Measurements from ENCODE around the gene OIT3. TPM values are rescaled to one million over a fixed set of nuclear protein-coding genes. Genes with fewer than 3 reads are reported as not detected.

Gene OIT3
- total RNA-seq, 2 donors from 2014 or later: not detected

DNA sequence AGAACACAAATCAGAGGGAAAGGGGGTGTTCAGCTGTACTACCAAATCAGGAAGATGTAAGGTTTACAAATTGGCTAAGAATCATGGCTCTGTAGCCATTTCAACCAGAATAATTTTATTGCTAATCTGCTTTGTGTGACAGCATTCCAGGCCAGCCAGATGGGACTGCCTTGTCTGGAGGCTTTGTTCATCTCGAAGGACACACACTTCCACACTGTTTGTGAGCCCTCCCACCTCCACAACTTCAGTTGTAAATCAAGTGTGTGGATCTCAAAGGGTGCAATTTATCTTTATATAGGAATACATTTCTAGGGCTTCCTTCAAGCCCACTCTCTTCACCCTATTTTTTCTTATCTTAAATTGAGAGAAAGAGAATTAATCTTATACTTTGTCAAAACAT lies 6.9 kb upstream of the OIT3 start:
- intact Hi-C loops (cut with DNase I): no loop called here
- WGBS: 24% methylated on average over 1 of the region's 1 CpG
- Histone ChIP-seq H3K27ac (no peak overlapping the region), H3K4me3 (no peak overlapping the region), H3K36me3 (no peaks in the 10 kb centered on the region), H3K4me1 (replicated peaks) (no peaks in the 10 kb centered on the region), H3K27me3 (replicated peaks; ENCODE audit: insufficient read depth) (no peaks in the 10 kb centered on the region), H3K9me3 (no peaks in the 10 kb centered on the region)
- TF ChIP-seq POLR2A (IDR thresholded peaks at IDR 0.05) (no peak), POLR2AphosphoS5 (IDR thresholded peaks at IDR 0.05) (no peak)
- TF ChIP-seq, protein P1, sequence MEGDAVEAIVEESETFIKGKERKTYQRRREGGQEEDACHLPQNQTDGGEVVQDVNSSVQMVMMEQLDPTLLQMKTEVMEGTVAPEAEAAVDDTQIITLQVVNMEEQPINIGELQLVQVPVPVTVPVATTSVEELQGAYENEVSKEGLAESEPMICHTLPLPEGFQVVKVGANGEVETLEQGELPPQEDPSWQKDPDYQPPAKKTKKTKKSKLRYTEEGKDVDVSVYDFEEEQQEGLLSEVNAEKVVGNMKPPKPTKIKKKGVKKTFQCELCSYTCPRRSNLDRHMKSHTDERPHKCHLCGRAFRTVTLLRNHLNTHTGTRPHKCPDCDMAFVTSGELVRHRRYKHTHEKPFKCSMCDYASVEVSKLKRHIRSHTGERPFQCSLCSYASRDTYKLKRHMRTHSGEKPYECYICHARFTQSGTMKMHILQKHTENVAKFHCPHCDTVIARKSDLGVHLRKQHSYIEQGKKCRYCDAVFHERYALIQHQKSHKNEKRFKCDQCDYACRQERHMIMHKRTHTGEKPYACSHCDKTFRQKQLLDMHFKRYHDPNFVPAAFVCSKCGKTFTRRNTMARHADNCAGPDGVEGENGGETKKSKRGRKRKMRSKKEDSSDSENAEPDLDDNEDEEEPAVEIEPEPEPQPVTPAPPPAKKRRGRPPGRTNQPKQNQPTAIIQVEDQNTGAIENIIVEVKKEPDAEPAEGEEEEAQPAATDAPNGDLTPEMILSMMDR (IDR thresholded peaks at IDR 0.05): no peak
- no peak for DNase-seq (ENCODE audit: low spot score)

DNA sequence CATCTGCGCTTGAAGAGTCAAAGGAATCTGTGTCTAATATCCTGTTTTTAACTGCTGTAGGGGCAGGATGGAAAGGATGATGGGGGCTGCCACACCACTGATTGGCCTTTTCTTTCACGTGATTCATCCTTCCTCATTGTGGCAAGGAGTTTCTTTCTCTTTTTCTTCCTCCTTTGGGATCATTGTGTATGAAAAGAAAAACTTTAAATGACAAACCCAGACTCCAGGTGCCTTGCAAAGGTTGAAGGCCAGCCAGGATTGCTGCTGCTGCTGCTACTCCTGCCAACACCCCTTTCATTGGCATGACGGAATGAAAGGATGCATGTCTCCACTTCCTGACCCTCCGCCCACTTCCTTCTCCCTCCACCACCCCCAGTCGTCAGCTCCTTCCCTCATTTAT lies 6.5 kb upstream of the OIT3 start:
- no peaks in the 10 kb centered on the region for H3K4me1 ChIP-seq (replicated peaks)
- H3K9me3 ChIP-seq: no peaks in the 10 kb centered on the region
- peak overlapping the region in 1 of 2 donors; percentile 27 for H3K27ac ChIP-seq
- no peak for DNase-seq (ENCODE audit: low spot score)
- no peaks in the 10 kb centered on the region for H3K27me3 ChIP-seq (replicated peaks; ENCODE audit: insufficient read depth)
- intact Hi-C loops (cut with DNase I): no loop called here
- H3K36me3 ChIP-seq: no peaks in the 10 kb centered on the region
- TF ChIP-seq POLR2AphosphoS5 (IDR thresholded peaks at IDR 0.05): no peak
- TF ChIP-seq POLR2A (IDR thresholded peaks at IDR 0.05): no peak
- TF ChIP-seq, protein P1 (IDR thresholded peaks at IDR 0.05): no peak
- no peak overlapping the region for H3K4me3 ChIP-seq
- WGBS: 35% methylated on average over 5 of the region's 5 CpGs

DNA sequence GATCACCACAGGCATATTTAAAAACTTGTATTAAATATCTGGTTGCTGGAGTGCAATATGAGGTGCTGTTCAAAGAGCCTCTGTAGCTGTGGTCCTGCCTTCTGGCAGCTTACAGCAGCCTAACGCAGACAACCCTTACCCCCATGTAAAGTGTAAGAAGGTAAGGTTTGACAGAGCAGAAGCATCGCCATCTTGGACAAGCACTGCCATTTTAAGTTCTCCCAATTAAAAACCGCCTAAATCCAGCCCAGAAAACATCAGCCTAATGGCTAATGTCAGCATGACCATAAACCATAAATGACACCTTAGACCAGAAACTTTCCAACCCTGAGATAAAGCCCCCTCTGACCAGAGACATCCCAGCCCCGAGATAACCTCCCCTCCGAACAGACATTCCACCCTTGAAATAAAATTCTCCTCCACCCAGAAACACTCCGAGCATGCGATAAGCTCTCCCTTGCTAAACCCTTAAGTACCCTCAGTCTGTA lies 5.3 kb upstream of the OIT3 start:
- Histone ChIP-seq H3K4me1 (replicated peaks) (no peaks in the 10 kb centered on the region), H3K27me3 (replicated peaks; ENCODE audit: insufficient read depth) (no peaks in the 10 kb centered on the region), H3K4me3 (no peak overlapping the region), H3K36me3 (no peaks in the 10 kb centered on the region), H3K9me3 (no peaks in the 10 kb centered on the region), H3K27ac (no peak overlapping the region)
- DNase-seq (ENCODE audit: low spot score): no peak
- WGBS: 91% methylated on average over 7 of the region's 7 CpGs
- TF ChIP-seq POLR2AphosphoS5 (IDR thresholded peaks at IDR 0.05) (no peak), POLR2A (IDR thresholded peaks at IDR 0.05) (no peak)
- TF ChIP-seq, protein P1 (IDR thresholded peaks at IDR 0.05): no peak
- intact Hi-C loops (cut with DNase I): no loop called here

DNA sequence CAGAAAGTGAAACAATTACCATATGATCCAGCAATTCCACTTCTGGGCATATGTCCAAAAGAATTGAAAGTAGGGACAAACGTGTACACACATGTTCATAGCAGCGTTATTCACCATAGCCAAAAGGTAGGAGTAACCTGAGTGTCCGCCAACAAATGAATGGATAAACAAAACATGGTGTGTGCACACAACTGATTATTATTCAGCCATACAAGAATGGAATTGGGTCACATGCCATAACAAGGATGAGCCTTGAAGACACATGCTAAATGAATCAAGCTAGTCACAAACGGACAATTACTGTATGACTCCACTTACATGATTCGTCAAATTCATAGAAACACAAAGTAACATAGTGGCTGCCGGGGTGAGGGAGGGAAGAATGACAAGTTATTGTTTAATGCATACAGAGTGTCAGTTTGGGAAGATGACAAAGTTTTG lies 4.1 kb upstream of the OIT3 start:
- no peaks in the 10 kb centered on the region for H3K27me3 ChIP-seq (replicated peaks; ENCODE audit: insufficient read depth)
- intact Hi-C loops (cut with DNase I): no loop called here
- H3K9me3 ChIP-seq: no peaks in the 10 kb centered on the region
- H3K4me1 ChIP-seq (replicated peaks): no peaks in the 10 kb centered on the region
- no peak overlapping the region for H3K4me3 ChIP-seq
- DNase-seq (ENCODE audit: low spot score): peak; percentile 74
- TF ChIP-seq POLR2AphosphoS5 (IDR thresholded peaks at IDR 0.05): peak; percentile 87
- TF ChIP-seq POLR2A (IDR thresholded peaks at IDR 0.05): no peak
- H3K27ac ChIP-seq: no peak overlapping the region
- no peaks in the 10 kb centered on the region for H3K36me3 ChIP-seq
- WGBS: 51% methylated on average over 6 of the region's 6 CpGs

DNA sequence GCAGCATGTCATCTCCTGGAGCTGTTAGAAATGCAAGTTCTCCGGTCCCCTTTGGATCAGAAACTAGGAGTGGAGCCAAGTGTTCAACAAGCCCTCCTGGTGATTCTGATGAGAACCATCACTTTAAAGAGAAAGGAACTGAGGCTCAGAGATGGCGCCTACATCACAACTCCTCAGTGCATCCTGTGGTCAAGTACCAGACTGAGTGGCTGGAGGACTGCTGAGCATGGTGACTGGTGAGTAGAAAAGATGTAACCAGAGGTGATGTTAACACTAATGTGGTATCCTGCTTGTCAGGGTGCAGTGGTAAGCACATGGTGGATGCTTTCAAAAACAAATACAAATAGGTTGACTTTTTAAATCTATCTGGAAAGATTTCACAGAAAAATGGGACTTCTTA lies 3.5 kb upstream of the OIT3 start:
- H3K36me3 ChIP-seq: no peaks in the 10 kb centered on the region
- intact Hi-C loops (cut with DNase I): no loop called here
- 79% methylated on average over 2 of the region's 2 CpGs for WGBS
- no peak overlapping the region for H3K27ac ChIP-seq
- no peaks in the 10 kb centered on the region for H3K27me3 ChIP-seq (replicated peaks; ENCODE audit: insufficient read depth)
- no peaks in the 10 kb centered on the region for H3K9me3 ChIP-seq
- no peak for DNase-seq (ENCODE audit: low spot score)
- no peaks in the 10 kb centered on the region for H3K4me1 ChIP-seq (replicated peaks)
- TF ChIP-seq POLR2A (IDR thresholded peaks at IDR 0.05): no peak
- TF ChIP-seq, protein P1 (IDR thresholded peaks at IDR 0.05): no peak
- TF ChIP-seq POLR2AphosphoS5 (IDR thresholded peaks at IDR 0.05): no peak
- no peak overlapping the region for H3K4me3 ChIP-seq

Data from prostate gland (tissue), 2 donors.